H9 (cell line): ENCODE data around the gene CDYL. TPM values are rescaled to one million over a fixed set of nuclear protein-coding genes. Genes with fewer than 3 reads are reported as not detected.
A peak's percentile ranks its signal among the peaks of the same experiment; 100 is the strongest.

Source experiments
- DNase-seq: peaks from one replicate; pipeline ENCODE4 v3.0.0-alpha.2; 2017
- H2AFZ ChIP-seq: one replicate; pipeline ENCODE4 v1.6.1; 2013; ENCODE audit warnings: mild to moderate bottlenecking, low read length, control low read depth, moderate library complexity
- H2AK5ac ChIP-seq: 2 replicates; pipeline ENCODE4 v1.6.1; 2013; ENCODE audit warnings: low read length, control low read depth, mixed read lengths; ENCODE audit not compliant: insufficient read length
- H2BK120ac ChIP-seq: one replicate; pipeline ENCODE4 v1.6.1; 2013; ENCODE audit warnings: low read depth, mild to moderate bottlenecking, low read length, control low read depth, inconsistent platforms; ENCODE audit not compliant: poor library complexity, severe bottlenecking
- H2BK12ac ChIP-seq: 2 replicates; pipeline ENCODE4 v1.6.1; 2013; ENCODE audit warnings: low read length, control low read depth, mixed read lengths, low read depth; ENCODE audit not compliant: insufficient read length
- H2BK15ac ChIP-seq: 2 replicates; pipeline ENCODE4 v1.6.1; 2013; ENCODE audit warnings: low read depth, low read length, control low read depth
- H2BK20ac ChIP-seq: one replicate; pipeline ENCODE4 v1.6.1; 2013; ENCODE audit warnings: low read depth, mild to moderate bottlenecking, low read length, control low read depth, inconsistent platforms; ENCODE audit not compliant: poor library complexity, severe bottlenecking
- H2BK5ac ChIP-seq: 2 replicates; pipeline ENCODE4 v1.6.1; 2013; ENCODE audit warnings: low read length, control low read depth, mixed read lengths; ENCODE audit not compliant: insufficient read length
- H3K14ac ChIP-seq: 2 replicates; pipeline ENCODE4 v1.6.1; 2013; ENCODE audit warnings: low read length, control low read depth; ENCODE audit not compliant: insufficient read depth
- H3K18ac ChIP-seq: 2 replicates; pipeline ENCODE4 v1.6.1; 2013; ENCODE audit warnings: low read depth, mild to moderate bottlenecking, mixed read lengths, low read length, control low read depth; ENCODE audit not compliant: insufficient read length
- H3K23ac ChIP-seq: 2 replicates; pipeline ENCODE4 v1.6.1; 2013; ENCODE audit warnings: low read length, control low read depth, mixed read lengths, low read depth; ENCODE audit not compliant: insufficient read length
- H3K23me2 ChIP-seq: 2 replicates; pipeline ENCODE4 v1.6.1; 2013; ENCODE audit warnings: low read depth, mild to moderate bottlenecking, mixed read lengths, low read length, control low read depth; ENCODE audit not compliant: insufficient read length, poor library complexity, severe bottlenecking
- H3K27ac ChIP-seq: 2 replicates; pipeline ENCODE4 v1.5.1; 2013; ENCODE audit warnings: low read length, control low read depth, mixed read lengths, low read depth; ENCODE audit not compliant: insufficient read length
- H3K27me3 ChIP-seq: 2 replicates; pipeline ENCODE4 v1.6.1; 2013; ENCODE audit warnings: low read length, control low read depth, inconsistent platforms; ENCODE audit not compliant: insufficient read depth
- H3K4ac ChIP-seq: 2 replicates; pipeline ENCODE4 v1.6.1; 2013; ENCODE audit warnings: low read depth, mild to moderate bottlenecking, control low read depth, inconsistent platforms, low read length, moderate library complexity
- H3K4me1 ChIP-seq: 2 replicates; pipeline ENCODE4 v1.6.1; 2013; ENCODE audit warnings: low read length, control low read depth, inconsistent platforms; ENCODE audit not compliant: insufficient read depth
- H3K4me2 ChIP-seq: 2 replicates; pipeline ENCODE4 v1.6.1; 2013; ENCODE audit warnings: low read length, control low read depth, mixed read lengths; ENCODE audit not compliant: insufficient read length, insufficient read depth
- H3K56ac ChIP-seq: 2 replicates; pipeline ENCODE4 v1.6.1; 2013; ENCODE audit warnings: low read depth, mild to moderate bottlenecking, mixed read lengths, low read length, control low read depth; ENCODE audit not compliant: insufficient read length
- H3K79me1 ChIP-seq: 2 replicates; pipeline ENCODE4 v1.6.1; 2013; ENCODE audit warnings: low read depth, mild to moderate bottlenecking, moderate library complexity, low read length, control low read depth, inconsistent platforms; ENCODE audit not compliant: insufficient read depth, poor library complexity, severe bottlenecking
- H3K79me2 ChIP-seq: 2 replicates; pipeline ENCODE4 v1.6.1; 2013; ENCODE audit warnings: low read length, control low read depth, inconsistent platforms; ENCODE audit not compliant: insufficient read depth
- H3K9ac ChIP-seq: 2 replicates; pipeline ENCODE4 v1.6.1; 2013; ENCODE audit warnings: low read length, control low read depth, mixed read lengths; ENCODE audit not compliant: insufficient read length; ENCODE audit errors: extremely low read depth
- H3K9me3 ChIP-seq: one replicate; pipeline ENCODE4 v1.6.1; 2013; ENCODE audit warnings: low read depth, low read length, inconsistent platforms; ENCODE audit not compliant: control insufficient read depth
- H3T11ph ChIP-seq: one replicate; pipeline ENCODE4 v1.6.1; 2013; ENCODE audit warnings: mild to moderate bottlenecking, low read length, control low read depth, inconsistent platforms
- H4K20me1 ChIP-seq: one replicate; pipeline ENCODE4 v1.6.1; 2013; ENCODE audit not compliant: control insufficient read depth, insufficient read length, insufficient read depth
- H4K5ac ChIP-seq: 2 replicates; pipeline ENCODE4 v1.6.1; 2013; ENCODE audit warnings: low read depth, mild to moderate bottlenecking, mixed read lengths, low read length, control low read depth; ENCODE audit not compliant: insufficient read length
- H4K8ac ChIP-seq: replicated peaks from 2 replicates; pipeline ENCODE4 v1.6.1; 2013; ENCODE audit warnings: low read length, control low read depth, mixed read lengths, low read depth; ENCODE audit not compliant: insufficient read length
- H4K91ac ChIP-seq: 2 replicates; pipeline ENCODE4 v1.6.1; 2013; ENCODE audit warnings: low read depth, mild to moderate bottlenecking, moderate library complexity, mixed read lengths, low read length, control low read depth; ENCODE audit not compliant: insufficient read length
- H3K27ac Mint-ChIP-seq, 3 experiments: 2 replicates in 2 of 3; 3 replicates in 1 of 3; pipeline ENCODE4 v1.8.0; 2020 to 2021; ENCODE audit warnings: mixed read lengths in 3 of 3, mild to moderate bottlenecking in 1 of 3, moderate library complexity in 1 of 3
- H3K27me3 Mint-ChIP-seq: 2 replicates; pipeline ENCODE4 v1.8.0; 2021; ENCODE audit warnings: low read depth, mild to moderate bottlenecking, moderate library complexity, mixed read lengths
- H3K36me3 Mint-ChIP-seq, 3 experiments: 2 replicates in 2 of 3; 3 replicates in 1 of 3; pipeline ENCODE4 v1.8.0; 2020 to 2021; ENCODE audit warnings: low read depth in 3 of 3, mixed read lengths in 3 of 3; ENCODE audit not compliant: insufficient read depth in 1 of 3
- H3K4me1 Mint-ChIP-seq, 2 experiments: 2 replicates each; pipeline ENCODE4 v1.8.0; 2020; ENCODE audit warnings: mixed read lengths in 2 of 2
- H3K4me3 Mint-ChIP-seq, 2 experiments: 2 replicates in 1 of 2; 3 replicates in 1 of 2; pipeline ENCODE4 v1.8.0; 2020 to 2021; ENCODE audit warnings: mild to moderate bottlenecking in 2 of 2, mixed read lengths in 2 of 2, moderate library complexity in 1 of 2
- H3K9me3 Mint-ChIP-seq, 2 experiments: 2 replicates in 1 of 2; 3 replicates in 1 of 2; pipeline ENCODE4 v1.8.0; 2020; ENCODE audit warnings: mild to moderate bottlenecking in 2 of 2, mixed read lengths in 2 of 2, moderate library complexity in 1 of 2
- WGBS: extraction: QIAGEN DNeasy Blood & Tissue Kit; methylation state at CpG from one replicate; pipeline ENCODE4 v1.1.7; 2013; ENCODE audit warnings: missing lambda C conversion rate, low lambda C conversion rate, mixed read lengths; ENCODE audit not compliant: insufficient read length; ENCODE audit errors: extremely low coverage; 5-methylcytosine and 5-hydroxymethylcytosine counted together
- total RNA-seq: library from RNA; stranded (reverse); gene quantifications from 2 replicates; pipeline ENCODE4 v1.2.1, GENCODE V29; 2021
- TF ChIP-seq, protein P1 (sequence below): fragments of 200-600 bp; sonication (generic); conservative IDR thresholded peaks from 3 replicates; pipeline ENCODE4 v1.8.0; 2021; ENCODE audit warnings: antibody characterized with exemption, mild to moderate bottlenecking

The CDYL gene
- total RNA-seq, 1 experiment from 2014 or later = 95.0 TPM

DNA sequence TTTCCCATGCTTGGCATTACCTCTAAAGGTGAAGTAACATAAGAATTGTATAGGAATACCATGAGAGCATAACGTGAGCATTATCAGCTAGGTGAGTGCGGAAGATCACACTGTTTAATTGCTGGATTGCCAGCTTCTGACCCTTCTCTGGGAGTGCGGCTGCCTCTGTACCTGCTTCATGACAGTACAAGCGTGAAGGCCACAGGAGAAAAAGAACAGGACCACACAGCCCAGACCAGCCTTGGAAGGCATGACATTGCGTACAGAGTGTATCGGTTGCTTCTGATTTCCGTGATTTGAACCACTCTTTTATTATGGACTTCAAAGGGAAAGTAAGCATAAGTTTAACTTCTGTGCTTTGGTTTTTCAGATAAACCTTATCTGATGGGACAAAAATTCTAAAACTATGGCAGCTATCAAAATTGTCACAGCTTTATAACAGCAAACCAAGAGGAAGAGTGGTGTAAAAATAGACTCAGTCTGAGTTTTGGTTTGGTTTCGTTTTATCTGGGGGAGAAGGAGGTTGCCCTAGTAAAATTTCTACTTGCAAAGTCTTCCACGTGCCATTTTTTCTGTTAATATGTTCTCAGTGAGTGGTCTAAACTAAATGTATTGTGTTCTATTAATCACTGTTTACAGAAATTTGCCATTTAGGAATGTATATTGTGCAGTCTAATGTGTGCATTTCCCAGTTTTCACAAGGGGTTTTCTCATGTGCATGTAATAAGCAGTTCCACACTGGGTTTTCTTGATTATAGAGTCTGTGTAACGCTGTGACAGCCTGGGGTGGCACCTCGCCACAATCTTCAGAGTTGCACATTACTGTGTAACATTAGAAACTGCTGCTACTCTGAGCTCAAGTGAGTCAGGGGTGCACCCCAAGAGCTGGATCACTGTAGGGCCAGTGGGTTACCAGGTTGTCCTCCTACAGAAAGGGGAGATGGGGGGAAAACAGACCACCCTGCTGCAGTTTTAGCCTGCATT is 130.4 kb downstream of the CDYL start:
- Histone ChIP-seq H2AK5ac (no peak overlapping the region), H3K9ac (no peak overlapping the region), H3K56ac (no peak overlapping the region), H2BK12ac (no peak overlapping the region), H3K23me2 (no peaks in the 10 kb centered on the region), H3K4ac (no peak overlapping the region), H4K20me1 (no peaks in the 10 kb centered on the region), H3K4me1 (peaks cover 10% of the 10 kb centered on the region; the same call in 1 of the 2 replicates), H2BK15ac (no peak overlapping the region), H3T11ph (no peak overlapping the region), H4K91ac (no peak overlapping the region), H3K27me3 (no peaks in the 10 kb centered on the region), H3K18ac (no peak overlapping the region), H2BK120ac (no peak overlapping the region), H3K23ac (no peak overlapping the region), H4K8ac (no peak overlapping the region), H3K9me3 (no peaks in the 10 kb centered on the region), H3K79me2 (peaks cover 23% of the 10 kb centered on the region; the same call in 1 of the 2 replicates), H2BK20ac (no peak overlapping the region), H2BK5ac (no peak overlapping the region), H2AFZ (no peak overlapping the region), H4K5ac (no peak overlapping the region), H3K79me1 (peaks cover 18% of the 10 kb centered on the region), H3K4me2 (no peak overlapping the region), H3K14ac (no peak overlapping the region), H3K27ac (no peak overlapping the region)
- Mint-ChIP-seq H3K9me3 (no peaks in the 10 kb centered on the region), H3K4me1 (peaks cover 41 to 44% of the 10 kb centered on the region in 2 experiments), H3K36me3 (peaks cover 23 to 33% (median 31%) of the 10 kb centered on the region in 3 experiments; a peak in 6 of 7 replicates), H3K4me3 (no peak overlapping the region), H3K27me3 (no peaks in the 10 kb centered on the region; the same call in 1 of the 2 replicates), H3K27ac (peak overlapping the region; percentile 37 to 83 (median 56); a peak in 3 of 7 replicates)
- no CpG with 5 or more reads among the region's 11 CpGs for whole genome bisulfite sequencing
- no peak for DNase-seq
- TF ChIP-seq, protein P1, sequence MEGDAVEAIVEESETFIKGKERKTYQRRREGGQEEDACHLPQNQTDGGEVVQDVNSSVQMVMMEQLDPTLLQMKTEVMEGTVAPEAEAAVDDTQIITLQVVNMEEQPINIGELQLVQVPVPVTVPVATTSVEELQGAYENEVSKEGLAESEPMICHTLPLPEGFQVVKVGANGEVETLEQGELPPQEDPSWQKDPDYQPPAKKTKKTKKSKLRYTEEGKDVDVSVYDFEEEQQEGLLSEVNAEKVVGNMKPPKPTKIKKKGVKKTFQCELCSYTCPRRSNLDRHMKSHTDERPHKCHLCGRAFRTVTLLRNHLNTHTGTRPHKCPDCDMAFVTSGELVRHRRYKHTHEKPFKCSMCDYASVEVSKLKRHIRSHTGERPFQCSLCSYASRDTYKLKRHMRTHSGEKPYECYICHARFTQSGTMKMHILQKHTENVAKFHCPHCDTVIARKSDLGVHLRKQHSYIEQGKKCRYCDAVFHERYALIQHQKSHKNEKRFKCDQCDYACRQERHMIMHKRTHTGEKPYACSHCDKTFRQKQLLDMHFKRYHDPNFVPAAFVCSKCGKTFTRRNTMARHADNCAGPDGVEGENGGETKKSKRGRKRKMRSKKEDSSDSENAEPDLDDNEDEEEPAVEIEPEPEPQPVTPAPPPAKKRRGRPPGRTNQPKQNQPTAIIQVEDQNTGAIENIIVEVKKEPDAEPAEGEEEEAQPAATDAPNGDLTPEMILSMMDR = no peak
